Colonic mucosa (tissue), 4 donors: ENCODE results near the gene MMP10. TPM values are rescaled to one million over a fixed set of nuclear protein-coding genes. Genes with fewer than 3 reads are reported as not detected.

ENCODE experiments used
- DNase-seq: peaks from one replicate; pipeline ENCODE4 v3.0.0-alpha.2; 2020
- H3K27ac ChIP-seq: fragments of 200-600 bp; one replicate; pipeline ENCODE4 v1.8.0; 2021
- H3K27me3 ChIP-seq: fragments of 200-600 bp; one replicate; pipeline ENCODE4 v1.8.0; 2021
- H3K36me3 ChIP-seq: fragments of 200-600 bp; one replicate; pipeline ENCODE4 v1.8.0; 2021
- H3K4me1 ChIP-seq: fragments of 200-600 bp; one replicate; pipeline ENCODE4 v1.8.0; 2021; ENCODE audit warnings: mild to moderate bottlenecking
- H3K4me3 ChIP-seq: fragments of 200-600 bp; one replicate; pipeline ENCODE4 v1.8.0; 2021
- H3K9ac ChIP-seq, 2 donors: one replicate each; pipeline ENCODE4 v1.7.0; 2013; ENCODE audit warnings: control low read depth in 2 of 2, low read depth in 2 of 2, low read length in 2 of 2
- H3K9me3 ChIP-seq: fragments of 200-600 bp; one replicate; pipeline ENCODE4 v1.8.0; 2021
- CTCF ChIP-seq: fragments of 200-600 bp; IDR thresholded peaks from one replicate; pipeline ENCODE4 v1.8.0; 2022; ENCODE audit warnings: antibody characterized with exemption, mild to moderate bottlenecking
- intact Hi-C: fragments of 100-400 bp; cut with DNase I; formaldehyde crosslinking; loops from one replicate; pipeline ENCODE4 v1.14.1; 2022
- total RNA-seq, 2 donors: library from RNA; stranded (reverse); fragmentation: NEBNext Ultra II Directional in 1 of 2; extraction: Animal tissue kit (Norgen Biotek cat#: 25700) in 1 of 2; gene quantifications; one replicate each; pipeline ENCODE4 v1.2.1, GENCODE V29; 2021
- donor health status: healthy.
- donor health status: DM: no; HTN: no; CAD: no.
- donor health status: DM: no; HTN: no; CAD: no.

Gene MMP10
- total RNA-seq = under 1 TPM in 1 of 2 donors, not detected in 1; 0.40 TPM

GRCh38 chr11:102780491-102780918 is at the start of gene MMP10:
Gene MMP10 (minus strand): TSS chr11:102780628. CDS start chr11:102780591, 37 bp downstream.
- Histone ChIP-seq H3K4me1 (no peaks in the 10 kb centered on the region), H3K9ac (no peak within 1 kb of the TSS), H3K27ac (no peak within 1 kb of the TSS), H3K36me3 (no peaks in the 10 kb centered on the region), H3K9me3 (no peaks in the 10 kb centered on the region), H3K27me3 (no peaks in the 10 kb centered on the region), H3K4me3 (no peak within 1 kb of the TSS)
- TF ChIP-seq CTCF = peak; percentile 23
- no peak for DNase-seq
- intact Hi-C loops = no loop called here

- DNase-seq = no peak
- no peaks in the 10 kb centered on the region for H3K4me1 ChIP-seq
- TF ChIP-seq CTCF = no peak
- H3K9me3 ChIP-seq = no peaks in the 10 kb centered on the region
- no peaks in the 10 kb centered on the region for H3K36me3 ChIP-seq
- no peaks in the 10 kb centered on the region for H3K27me3 ChIP-seq
- no peak overlapping the region for H3K4me3 ChIP-seq
- H3K27ac ChIP-seq = no peak overlapping the region
- H3K9ac ChIP-seq = no peak overlapping the region
- intact Hi-C loops = no loop called here
Observed at GRCh38 chr11:102829316-102830000, 49.0 kb upstream of the MMP10 start.

- H3K9ac ChIP-seq = no peak overlapping the region
- intact Hi-C loops = no loop called here
- H3K4me1 ChIP-seq = no peaks in the 10 kb centered on the region
- TF ChIP-seq CTCF = no peak
- no peaks in the 10 kb centered on the region for H3K9me3 ChIP-seq
- no peak overlapping the region for H3K4me3 ChIP-seq
- no peak overlapping the region for H3K27ac ChIP-seq
- H3K27me3 ChIP-seq = no peaks in the 10 kb centered on the region
- H3K36me3 ChIP-seq = no peaks in the 10 kb centered on the region
- DNase-seq = no peak
Observed at GRCh38 chr11:102824556-102824955, 44.1 kb upstream of the MMP10 start.

- Histone ChIP-seq H3K4me1 (no peaks in the 10 kb centered on the region), H3K27me3 (no peaks in the 10 kb centered on the region), H3K9ac (no peak overlapping the region), H3K27ac (no peak overlapping the region), H3K36me3 (no peaks in the 10 kb centered on the region), H3K4me3 (no peak overlapping the region), H3K9me3 (no peaks in the 10 kb centered on the region)
- DNase-seq = no peak
- intact Hi-C loops = no loop called here
- TF ChIP-seq CTCF = no peak
Observed at GRCh38 chr11:102819491-102819890, 39.1 kb upstream of the MMP10 start.

- Histone ChIP-seq H3K9me3 (no peaks in the 10 kb centered on the region), H3K27me3 (no peaks in the 10 kb centered on the region), H3K27ac (no peak overlapping the region), H3K36me3 (no peaks in the 10 kb centered on the region), H3K4me1 (no peaks in the 10 kb centered on the region), H3K4me3 (no peak overlapping the region), H3K9ac (no peak overlapping the region)
- intact Hi-C loops = loop anchor here (5.0 kb wide), 1 partner anchor 129 kb away; no protein-coding TSS in a partner anchor
- no peak for DNase-seq
- no peak for TF ChIP-seq CTCF
Observed at GRCh38 chr11:102813484-102813883, 33.1 kb upstream of the MMP10 start.
